ENCODE results near the gene ITGB6.

ITGB6 gene

DNA sequence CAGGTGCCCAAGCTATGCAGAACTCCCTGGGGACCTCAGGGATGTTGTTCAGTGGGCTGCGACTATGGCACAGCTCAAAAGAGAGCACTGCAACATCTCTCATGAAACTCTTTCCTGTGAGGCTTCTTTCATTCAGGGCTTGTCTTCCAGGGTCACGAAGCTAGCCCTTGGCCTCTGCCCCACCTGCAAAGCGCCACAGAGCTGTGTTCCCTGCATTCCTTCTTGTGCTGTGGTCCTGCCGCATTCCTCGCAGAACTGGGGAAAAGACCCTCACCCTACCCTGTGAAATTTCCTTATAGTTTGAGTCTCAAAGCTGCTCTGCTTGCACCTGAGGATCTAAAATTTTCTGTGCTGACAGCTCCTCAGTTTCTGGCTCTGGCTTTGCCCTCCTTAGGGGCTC, 26.3 kb upstream of the ITGB6 start:
- Histone ChIP-seq H3F3A (ENCODE audit: control insufficient read depth, insufficient read depth) (no peaks in the 10 kb centered on the region), H3K36me3 (ENCODE audit: control insufficient read depth, low read length) (no peaks in the 10 kb centered on the region), H3K4me1 (ENCODE audit: control insufficient read depth, low read length) (no peaks in the 10 kb centered on the region), H3K27ac (ENCODE audit: low read depth, low read length) (no peak overlapping the region), H3K9me2 (replicated peaks; ENCODE audit: control insufficient read depth, low read length) (no peaks in the 10 kb centered on the region), H3K4me3 (ENCODE audit: low read length) (no peak overlapping the region), H4K20me1 (ENCODE audit: control insufficient read depth, insufficient read depth, low read depth, low read length) (no peaks in the 10 kb centered on the region), H3K4me2 (ENCODE audit: low read length) (no peak overlapping the region), H3K27me3 (ENCODE audit: control insufficient read depth, low read length) (peaks cover 13% of the 10 kb centered on the region), H3K79me2 (ENCODE audit: control insufficient read depth, low read length) (no peaks in the 10 kb centered on the region), H3K9me3 (ENCODE audit: control insufficient read depth, insufficient read depth, low read length) (no peaks in the 10 kb centered on the region)
- TF ChIP-seq CTCF (IDR thresholded peaks at IDR 0.05; ENCODE audit: low read depth, low read length, poor library complexity, severe bottlenecking) (no peak), EZH2phosphoT487 (IDR thresholded peaks at IDR 0.05; ENCODE audit: borderline replicate concordance, low read length) (no peak)

DNA sequence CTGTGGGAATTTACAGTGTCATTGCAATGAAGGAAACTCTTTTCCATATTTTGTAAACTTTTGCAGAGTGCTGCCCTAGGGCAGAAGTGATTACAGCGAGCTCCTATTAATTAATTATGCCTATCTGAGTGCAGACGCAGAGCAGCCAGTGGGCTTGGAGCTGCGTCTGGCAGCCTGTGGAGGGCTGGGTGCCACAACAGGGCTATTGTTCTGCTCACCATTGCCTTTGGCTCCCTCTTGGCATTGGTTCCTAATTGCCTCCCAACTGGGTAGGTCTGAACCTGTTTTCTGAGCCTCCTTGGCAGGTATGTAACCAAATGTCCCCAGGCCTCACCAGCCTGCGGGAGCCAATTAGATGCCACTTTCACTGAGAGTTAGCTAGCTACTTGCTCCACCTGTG, 25.6 kb upstream of the ITGB6 start:
- Histone ChIP-seq H3K9me2 (replicated peaks; ENCODE audit: control insufficient read depth, low read length) (no peaks in the 10 kb centered on the region), H4K20me1 (ENCODE audit: control insufficient read depth, insufficient read depth, low read depth, low read length) (no peaks in the 10 kb centered on the region), H3K79me2 (ENCODE audit: control insufficient read depth, low read length) (no peaks in the 10 kb centered on the region), H3K4me3 (ENCODE audit: low read length) (no peak overlapping the region), H3K9me3 (ENCODE audit: control insufficient read depth, insufficient read depth, low read length) (no peaks in the 10 kb centered on the region), H3K4me1 (ENCODE audit: control insufficient read depth, low read length) (no peaks in the 10 kb centered on the region), H3K36me3 (ENCODE audit: control insufficient read depth, low read length) (no peaks in the 10 kb centered on the region), H3K27me3 (ENCODE audit: control insufficient read depth, low read length) (peaks cover 13% of the 10 kb centered on the region), H3K27ac (ENCODE audit: low read depth, low read length) (no peak overlapping the region), H3F3A (ENCODE audit: control insufficient read depth, insufficient read depth) (no peaks in the 10 kb centered on the region), H3K4me2 (ENCODE audit: low read length) (no peak overlapping the region)
- TF ChIP-seq CTCF (IDR thresholded peaks at IDR 0.05; ENCODE audit: low read depth, low read length, poor library complexity, severe bottlenecking) (no peak), EZH2phosphoT487 (IDR thresholded peaks at IDR 0.05; ENCODE audit: borderline replicate concordance, low read length) (no peak)

GRCh38 chr2:160224507-160224906, 24.4 kb upstream of the ITGB6 start:
- H3K4me2 ChIP-seq (ENCODE audit: low read length): no peak overlapping the region

More at GRCh38 chr2:160224507-160224906, 24.4 kb upstream of the ITGB6 start:
- H4K20me1 ChIP-seq (ENCODE audit: control insufficient read depth, insufficient read depth, low read depth, low read length): no peaks in the 10 kb centered on the region
- no peak overlapping the region for H3K27ac ChIP-seq (ENCODE audit: low read depth, low read length)
- H3K9me2 ChIP-seq (replicated peaks; ENCODE audit: control insufficient read depth, low read length): no peaks in the 10 kb centered on the region
- H3K4me1 ChIP-seq (ENCODE audit: control insufficient read depth, low read length): no peaks in the 10 kb centered on the region
- no peak overlapping the region for H3K4me3 ChIP-seq (ENCODE audit: low read length)
- no peaks in the 10 kb centered on the region for H3K9me3 ChIP-seq (ENCODE audit: control insufficient read depth, insufficient read depth, low read length)
- H3F3A ChIP-seq (ENCODE audit: control insufficient read depth, insufficient read depth): no peaks in the 10 kb centered on the region
- H3K36me3 ChIP-seq (ENCODE audit: control insufficient read depth, low read length): no peaks in the 10 kb centered on the region
- TF ChIP-seq EZH2phosphoT487 (IDR thresholded peaks at IDR 0.05; ENCODE audit: borderline replicate concordance, low read length) (no peak), CTCF (IDR thresholded peaks at IDR 0.05; ENCODE audit: low read depth, low read length, poor library complexity, severe bottlenecking) (no peak)
- peaks cover 13% of the 10 kb centered on the region for H3K27me3 ChIP-seq (ENCODE audit: control insufficient read depth, low read length)
- H3K79me2 ChIP-seq (ENCODE audit: control insufficient read depth, low read length): no peaks in the 10 kb centered on the region

All from DOHH2 (cell line).